Activated T-cell treated with anti-CD3 and anti-CD28 coated beads, Interleukin-2, amount 50 U/mL, for 4 hours (primary cell): Measurements from ENCODE around the gene CAMK1. TPM values are rescaled to one million over a fixed set of nuclear protein-coding genes. Genes with fewer than 3 reads are reported as not detected.
A peak's percentile ranks its signal among the peaks of the same experiment; 100 is the strongest.

Experiments
- ATAC-seq, 2 donors: fragments of 200-7000 bp; cut with Tn5 transposase; one replicate each; pipeline ENCODE4 v1.10.0; 2021
- DNase-seq: peaks from one replicate; pipeline ENCODE4 v3.0.0-alpha.2; 2020
- H3K27me3 Mint-ChIP-seq: one replicate; pipeline ENCODE4 v1.8.0; 2021; ENCODE audit warnings: low read depth, mixed read lengths
- H3K36me3 Mint-ChIP-seq: one replicate; pipeline ENCODE4 v1.8.0; 2022; ENCODE audit warnings: mixed read lengths; ENCODE audit not compliant: insufficient read depth
- H3K4me1 Mint-ChIP-seq: one replicate; pipeline ENCODE4 v1.8.0; 2021; ENCODE audit warnings: low read depth, mixed read lengths
- H3K4me3 Mint-ChIP-seq: one replicate; pipeline ENCODE4 v1.8.0; 2021; ENCODE audit warnings: mild to moderate bottlenecking, moderate library complexity, mixed read lengths
- H3K9me3 Mint-ChIP-seq: one replicate; pipeline ENCODE4 v1.8.0; 2021; ENCODE audit warnings: mixed read lengths
- total RNA-seq, 3 donors: library from RNA; stranded (reverse); gene quantifications; one replicate each; pipeline ENCODE4 v1.2.1, GENCODE V29; 2021

The CAMK1 gene
- total RNA-seq, 3 donors from 2014 or later = 15.3 to 20.7 (median 15.7) TPM

- H3K36me3 Mint-ChIP-seq = peaks cover 38% of the 10 kb centered on the region
- H3K9me3 Mint-ChIP-seq = no peaks in the 10 kb centered on the region
- H3K4me1 Mint-ChIP-seq = peaks cover 34% of the 10 kb centered on the region
Observed at GRCh38 chr3:9748031-9748430, 21.7 kb downstream of the CAMK1 start.

DNA sequence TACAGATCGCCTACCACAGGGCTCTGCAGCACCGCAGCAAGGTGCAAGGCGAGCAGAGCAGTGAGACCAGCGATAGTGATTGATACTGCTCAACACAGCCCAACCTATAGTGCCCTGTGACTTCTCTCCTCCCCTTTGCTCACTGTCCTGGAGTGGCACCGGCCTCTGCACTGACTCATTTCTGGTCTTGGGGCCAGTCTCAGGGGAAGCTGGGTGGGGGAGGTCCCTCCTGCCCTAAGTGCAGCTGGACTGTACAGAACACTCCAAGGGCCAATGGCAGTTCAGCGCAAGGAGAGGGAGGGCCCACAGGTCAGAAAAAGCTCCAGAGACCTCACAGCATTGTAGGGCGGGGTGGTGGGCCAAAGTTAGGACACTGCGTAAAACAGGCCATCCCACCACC is 22.5 kb downstream of the CAMK1 start:
- Mint-ChIP-seq H3K27me3 (no peaks in the 10 kb centered on the region), H3K4me3 (no peak overlapping the region), H3K4me1 (peaks cover 34% of the 10 kb centered on the region), H3K36me3 (peaks cover 40% of the 10 kb centered on the region), H3K9me3 (no peaks in the 10 kb centered on the region)
- DNase-seq (no peak), ATAC-seq (no peak)

More at GRCh38 chr3:9748031-9748430, 21.7 kb downstream of the CAMK1 start:
- ATAC-seq (no peak), DNase-seq (no peak)
- H3K27me3 Mint-ChIP-seq = no peaks in the 10 kb centered on the region
- no peak overlapping the region for H3K4me3 Mint-ChIP-seq

GRCh38 chr3:9746330-9746729 is 23.4 kb downstream of the CAMK1 start:
- H3K4me1 Mint-ChIP-seq = peaks cover 25% of the 10 kb centered on the region
- H3K36me3 Mint-ChIP-seq = peaks cover 32% of the 10 kb centered on the region
- ATAC-seq (no peak), DNase-seq (no peak)
- H3K27me3 Mint-ChIP-seq = no peaks in the 10 kb centered on the region
- no peaks in the 10 kb centered on the region for H3K9me3 Mint-ChIP-seq
- no peak overlapping the region for H3K4me3 Mint-ChIP-seq

DNA sequence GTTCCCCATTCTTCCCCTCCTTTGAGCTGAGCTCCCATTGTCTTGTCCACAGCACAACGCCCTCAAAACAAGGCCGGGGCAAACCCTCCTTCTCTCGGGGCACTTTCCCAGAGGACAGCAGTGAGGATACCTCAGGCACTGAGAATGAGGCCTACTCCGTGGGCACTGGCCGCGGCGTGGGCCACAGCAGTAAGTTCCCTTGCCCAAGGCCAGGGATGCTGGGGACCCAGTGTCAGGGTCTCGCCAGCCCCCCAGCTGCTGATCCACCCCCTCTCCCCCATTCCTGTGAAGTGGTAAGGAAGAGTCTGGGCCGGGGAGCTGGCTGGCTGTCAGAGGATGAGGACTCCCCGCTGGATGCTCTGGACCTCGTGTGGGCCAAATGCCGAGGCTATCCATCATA is 24.2 kb downstream of the CAMK1 start:
- no peak for DNase-seq
- H3K36me3 Mint-ChIP-seq = peaks cover 36% of the 10 kb centered on the region
- no peaks in the 10 kb centered on the region for H3K9me3 Mint-ChIP-seq
- no peak overlapping the region for H3K4me3 Mint-ChIP-seq
- H3K27me3 Mint-ChIP-seq = no peaks in the 10 kb centered on the region
- no peak for ATAC-seq
- H3K4me1 Mint-ChIP-seq = peaks cover 17% of the 10 kb centered on the region

GRCh38 chr3:9744162-9744561 is 25.6 kb downstream of the CAMK1 start:
- no peaks in the 10 kb centered on the region for H3K9me3 Mint-ChIP-seq
- H3K4me1 Mint-ChIP-seq = peaks cover 4% of the 10 kb centered on the region
- DNase-seq (no peak), ATAC-seq (no peak)
- peaks cover 44% of the 10 kb centered on the region for H3K36me3 Mint-ChIP-seq
- H3K4me3 Mint-ChIP-seq = no peak overlapping the region
- H3K27me3 Mint-ChIP-seq = no peaks in the 10 kb centered on the region

- no peak overlapping the region for H3K4me3 Mint-ChIP-seq
- ATAC-seq (no peak), DNase-seq (no peak)
- peaks cover 2% of the 10 kb centered on the region for H3K4me1 Mint-ChIP-seq
- no peaks in the 10 kb centered on the region for H3K27me3 Mint-ChIP-seq
- peaks cover 50% of the 10 kb centered on the region for H3K36me3 Mint-ChIP-seq
- H3K9me3 Mint-ChIP-seq = no peaks in the 10 kb centered on the region
Observed at GRCh38 chr3:9743548-9743947, 26.2 kb downstream of the CAMK1 start.

- Mint-ChIP-seq H3K27me3 (no peaks in the 10 kb centered on the region), H3K4me3 (no peak overlapping the region), H3K9me3 (no peaks in the 10 kb centered on the region), H3K4me1 (peaks cover 2% of the 10 kb centered on the region), H3K36me3 (peaks cover 50% of the 10 kb centered on the region)
- ATAC-seq (no peak), DNase-seq (no peak)
Observed at GRCh38 chr3:9742560-9742959, 27.2 kb downstream of the CAMK1 start.

DNA sequence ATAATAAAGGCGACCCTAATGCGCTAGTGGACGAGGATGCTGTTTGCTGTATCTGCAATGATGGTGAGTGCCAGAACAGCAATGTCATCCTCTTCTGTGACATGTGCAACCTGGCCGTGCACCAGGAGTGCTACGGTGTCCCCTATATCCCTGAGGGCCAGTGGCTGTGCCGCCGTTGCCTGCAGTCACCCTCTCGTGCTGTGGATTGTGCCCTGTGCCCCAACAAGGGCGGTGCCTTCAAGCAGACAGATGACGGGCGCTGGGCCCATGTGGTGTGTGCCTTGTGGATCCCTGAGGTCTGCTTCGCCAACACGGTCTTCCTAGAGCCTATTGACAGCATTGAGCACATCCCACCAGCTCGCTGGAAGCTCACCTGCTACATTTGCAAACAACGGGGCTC is 30.6 kb downstream of the CAMK1 start:
- H3K4me3 Mint-ChIP-seq = no peak overlapping the region
- H3K36me3 Mint-ChIP-seq = peaks cover 48% of the 10 kb centered on the region

GRCh38 chr3:9736831-9737230 is 32.9 kb downstream of the CAMK1 start:
- Mint-ChIP-seq H3K36me3 (peaks cover 45% of the 10 kb centered on the region), H3K4me3 (no peak overlapping the region), H3K4me1 (peaks cover 44% of the 10 kb centered on the region), H3K9me3 (no peaks in the 10 kb centered on the region), H3K27me3 (no peaks in the 10 kb centered on the region)
- DNase-seq = no peak
- ATAC-seq = peak; percentile 60 to 63

More for the DNA sequence above, 30.6 kb downstream of the CAMK1 start:
- DNase-seq (no peak), ATAC-seq (no peak)
- peaks cover 25% of the 10 kb centered on the region for H3K4me1 Mint-ChIP-seq
- H3K9me3 Mint-ChIP-seq = no peaks in the 10 kb centered on the region
- H3K27me3 Mint-ChIP-seq = no peaks in the 10 kb centered on the region

DNA sequence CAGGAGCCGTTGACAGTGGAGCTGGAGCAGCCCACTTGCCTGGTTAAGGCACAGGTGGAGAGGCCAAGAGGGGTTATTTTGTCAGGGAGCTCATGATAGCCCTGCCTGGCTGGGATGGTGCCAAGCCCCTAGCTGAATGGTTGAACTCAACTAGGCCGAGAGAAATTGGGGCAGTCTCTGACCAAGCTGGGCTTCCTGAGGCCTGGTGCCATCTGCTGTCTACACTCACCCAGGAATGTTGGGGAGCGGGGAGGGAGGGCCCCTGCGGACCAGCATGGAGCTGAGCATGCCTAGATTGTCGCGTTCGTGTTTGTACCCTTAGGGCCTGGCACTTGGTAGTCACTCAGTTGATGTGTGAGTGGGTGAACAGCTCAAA is 37.0 kb downstream of the CAMK1 start:
- Mint-ChIP-seq H3K27me3 (no peaks in the 10 kb centered on the region), H3K4me1 (peaks cover 58% of the 10 kb centered on the region), H3K9me3 (no peaks in the 10 kb centered on the region), H3K4me3 (peak overlapping the region; percentile 97), H3K36me3 (peaks cover 20% of the 10 kb centered on the region)
- no peak for ATAC-seq
- DNase-seq = no peak

DNA sequence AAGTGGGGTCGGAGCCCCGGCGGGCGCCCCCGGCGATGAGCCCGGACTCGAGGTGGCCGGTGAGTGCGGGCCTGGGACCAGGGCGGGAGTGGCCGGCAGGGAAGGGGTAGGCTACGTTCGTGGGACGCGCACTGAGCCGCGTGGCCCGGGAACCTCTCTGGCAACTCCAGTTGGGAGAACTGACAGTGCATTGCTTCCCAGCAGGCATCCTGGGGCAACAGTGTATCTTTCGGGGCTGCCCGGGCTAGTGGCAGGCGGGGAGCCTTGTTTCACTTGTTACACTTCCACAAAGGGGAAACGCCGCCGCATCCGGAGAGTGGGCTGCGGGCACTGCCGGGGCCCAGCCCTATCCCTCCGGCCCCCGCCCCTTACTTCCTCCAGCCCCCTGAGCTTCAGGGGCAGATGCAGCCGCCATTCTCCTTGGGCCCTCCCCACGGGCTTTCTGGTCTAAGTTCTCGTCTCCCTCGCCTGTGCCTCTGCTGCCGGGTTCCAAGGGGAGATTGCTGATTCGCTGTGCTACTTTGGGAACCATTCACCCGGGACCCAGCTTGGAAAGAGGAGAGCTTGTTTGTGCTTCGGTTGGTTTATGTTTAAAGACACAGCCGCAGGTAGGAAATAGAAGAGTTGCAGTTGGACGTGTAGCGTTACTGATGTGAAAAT is 37.5 kb downstream of the CAMK1 start:
- Mint-ChIP-seq H3K36me3 (peaks cover 20% of the 10 kb centered on the region), H3K4me1 (peaks cover 61% of the 10 kb centered on the region), H3K9me3 (no peaks in the 10 kb centered on the region)

GRCh38 chr3:9731206-9732079 is 38.3 kb downstream of the CAMK1 start, which contains the start of gene BRPF1:
TSS of gene BRPF1 (plus strand) at chr3:9731735. CDS start at chr3:9734141, 2,406 bp downstream.
- ATAC-seq = peak; percentile 94 to 95
- H3K27me3 Mint-ChIP-seq = no peaks in the 10 kb centered on the region
- peaks cover 14% of the 10 kb centered on the region for H3K36me3 Mint-ChIP-seq
- DNase-seq = peak; percentile 99
- H3K4me3 Mint-ChIP-seq = peak within 1 kb of the TSS; percentile 97
- no peaks in the 10 kb centered on the region for H3K9me3 Mint-ChIP-seq
- H3K4me1 Mint-ChIP-seq = peaks cover 61% of the 10 kb centered on the region

More for the DNA sequence above, 37.5 kb downstream of the CAMK1 start:
- DNase-seq (no peak), ATAC-seq (peak in 1 of 2 donors; percentile 3)
- Mint-ChIP-seq H3K27me3 (no peaks in the 10 kb centered on the region), H3K4me3 (peak overlapping the region; percentile 97)

GRCh38 chr3:9730657-9731205 is 39.0 kb downstream of the CAMK1 start:
- ATAC-seq = peak; percentile 38 to 41
- H3K9me3 Mint-ChIP-seq = no peaks in the 10 kb centered on the region
- peaks cover 57% of the 10 kb centered on the region for H3K4me1 Mint-ChIP-seq

GRCh38 chr3:9729419-9729818 is 40.3 kb downstream of the CAMK1 start:
- H3K4me3 Mint-ChIP-seq = no peak overlapping the region

More at GRCh38 chr3:9730657-9731205, 39.0 kb downstream of the CAMK1 start:
- Mint-ChIP-seq H3K4me3 (peak overlapping the region; percentile 92), H3K27me3 (no peaks in the 10 kb centered on the region), H3K36me3 (peaks cover 11% of the 10 kb centered on the region)
- no peak for DNase-seq

More at GRCh38 chr3:9729419-9729818, 40.3 kb downstream of the CAMK1 start:
- Mint-ChIP-seq H3K4me1 (peaks cover 48% of the 10 kb centered on the region), H3K9me3 (no peaks in the 10 kb centered on the region), H3K27me3 (no peaks in the 10 kb centered on the region), H3K36me3 (peaks cover 7% of the 10 kb centered on the region)
- DNase-seq (no peak), ATAC-seq (no peak)
